Measurements from ENCODE around the gene BHLHA15.
A peak's percentile ranks its signal among the peaks of the same experiment; 100 is the strongest.

Gene BHLHA15

DNA sequence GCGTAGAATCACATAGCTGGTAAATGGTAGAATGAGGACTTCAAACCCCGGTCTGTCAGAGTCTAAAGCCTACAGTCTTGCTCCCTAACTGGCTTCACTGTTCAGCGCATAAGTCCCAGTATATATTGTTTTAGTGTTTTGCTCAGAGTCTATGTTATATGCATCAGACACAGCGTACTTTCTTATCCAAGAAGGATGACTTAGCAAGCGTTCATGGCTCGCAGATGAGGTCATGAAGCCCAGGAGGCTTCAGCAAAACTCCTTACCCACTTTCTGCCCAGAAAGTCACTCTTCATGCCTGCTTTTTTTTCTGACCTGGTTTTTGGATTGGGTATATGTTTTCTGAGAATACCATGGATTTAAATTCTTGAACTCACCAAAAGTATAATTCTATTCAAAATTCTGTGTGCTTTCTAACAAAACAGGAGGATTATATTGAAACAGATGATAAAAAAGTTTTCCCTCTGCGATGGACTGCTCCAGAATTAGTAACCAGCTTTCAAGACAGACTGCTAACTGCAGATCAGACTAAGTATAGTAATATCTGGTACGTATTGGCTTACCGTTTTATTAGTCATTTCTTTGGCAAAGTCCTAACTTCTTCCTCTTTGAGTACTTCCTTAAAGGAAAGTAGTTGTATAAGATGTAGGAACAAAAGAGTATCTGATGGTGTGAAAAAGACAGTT, 24.6 kb upstream of the BHLHA15 start:
- H3K4me3 ChIP-seq (ENCODE audit: low read length), result no peak overlapping the region
- TF ChIP-seq, protein P1, sequence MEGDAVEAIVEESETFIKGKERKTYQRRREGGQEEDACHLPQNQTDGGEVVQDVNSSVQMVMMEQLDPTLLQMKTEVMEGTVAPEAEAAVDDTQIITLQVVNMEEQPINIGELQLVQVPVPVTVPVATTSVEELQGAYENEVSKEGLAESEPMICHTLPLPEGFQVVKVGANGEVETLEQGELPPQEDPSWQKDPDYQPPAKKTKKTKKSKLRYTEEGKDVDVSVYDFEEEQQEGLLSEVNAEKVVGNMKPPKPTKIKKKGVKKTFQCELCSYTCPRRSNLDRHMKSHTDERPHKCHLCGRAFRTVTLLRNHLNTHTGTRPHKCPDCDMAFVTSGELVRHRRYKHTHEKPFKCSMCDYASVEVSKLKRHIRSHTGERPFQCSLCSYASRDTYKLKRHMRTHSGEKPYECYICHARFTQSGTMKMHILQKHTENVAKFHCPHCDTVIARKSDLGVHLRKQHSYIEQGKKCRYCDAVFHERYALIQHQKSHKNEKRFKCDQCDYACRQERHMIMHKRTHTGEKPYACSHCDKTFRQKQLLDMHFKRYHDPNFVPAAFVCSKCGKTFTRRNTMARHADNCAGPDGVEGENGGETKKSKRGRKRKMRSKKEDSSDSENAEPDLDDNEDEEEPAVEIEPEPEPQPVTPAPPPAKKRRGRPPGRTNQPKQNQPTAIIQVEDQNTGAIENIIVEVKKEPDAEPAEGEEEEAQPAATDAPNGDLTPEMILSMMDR (IDR thresholded peaks at IDR 0.05; ENCODE audit: insufficient read depth, low read depth, low read length, missing control alignments), result no peak
- peak; percentile 28 for DNase-seq (ENCODE audit: low read depth)

DNA sequence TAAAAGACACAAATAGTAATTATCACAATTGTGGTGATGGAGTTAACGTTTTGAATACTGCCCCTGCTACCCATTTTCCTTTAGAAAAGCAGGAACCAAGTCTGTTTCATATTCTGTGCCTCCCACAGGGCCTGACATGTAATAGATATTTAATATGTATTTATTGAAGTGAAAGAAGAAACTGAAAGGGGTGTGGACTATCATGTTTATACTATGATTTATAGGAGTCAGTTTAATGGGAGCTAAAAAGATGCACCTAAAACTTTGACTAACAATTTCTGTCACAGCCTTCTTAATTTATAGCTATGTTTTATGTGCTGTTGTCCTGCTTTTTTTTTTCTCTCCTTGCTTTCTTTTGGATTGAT, 24.1 kb upstream of the BHLHA15 start:
- TF ChIP-seq, protein P1 (IDR thresholded peaks at IDR 0.05; ENCODE audit: insufficient read depth, low read depth, low read length, missing control alignments), result no peak
- H3K4me3 ChIP-seq (ENCODE audit: low read length), result no peak overlapping the region
- DNase-seq (ENCODE audit: low read depth), result no peak

GRCh38 chr7:98189559-98189958, 21.7 kb upstream of the BHLHA15 start:
- H3K4me3 ChIP-seq (ENCODE audit: low read length), result no peak overlapping the region
- no peak for DNase-seq (ENCODE audit: low read depth)
- TF ChIP-seq, protein P1 (IDR thresholded peaks at IDR 0.05; ENCODE audit: insufficient read depth, low read depth, low read length, missing control alignments), result no peak

GRCh38 chr7:98191668-98192431, 19.4 kb upstream of the BHLHA15 start:
- TF ChIP-seq, protein P1 (IDR thresholded peaks at IDR 0.05; ENCODE audit: insufficient read depth, low read depth, low read length, missing control alignments), result no peak
- no peak for DNase-seq (ENCODE audit: low read depth)
- no peak overlapping the region for H3K4me3 ChIP-seq (ENCODE audit: low read length)

- TF ChIP-seq, protein P1 (IDR thresholded peaks at IDR 0.05; ENCODE audit: insufficient read depth, low read depth, low read length, missing control alignments), result no peak
- DNase-seq (ENCODE audit: low read depth), result no peak
- no peak overlapping the region for H3K4me3 ChIP-seq (ENCODE audit: low read length)
These were observed 18.3 kb upstream of the BHLHA15 start for GRCh38 chr7:98192781-98193457.

GRCh38 chr7:98193474-98194180, 17.6 kb upstream of the BHLHA15 start:
- DNase-seq (ENCODE audit: low read depth), result no peak
- TF ChIP-seq, protein P1 (IDR thresholded peaks at IDR 0.05; ENCODE audit: insufficient read depth, low read depth, low read length, missing control alignments), result no peak
- H3K4me3 ChIP-seq (ENCODE audit: low read length), result no peak overlapping the region

All from epithelial cell of esophagus (primary cell).